HS-27A (cell line): ENCODE data around the gene DPY19L1.
"Not testable (repeated sequence)": the region's sequence is repeated elsewhere in the genome, so short reads cannot be mapped to it uniquely, and the experiment has no call there.

Experiments used
- DNase-seq: peaks from one replicate; pipeline ENCODE4 v3.0.0-alpha.2; 2012; ENCODE audit warnings: low read depth, missing footprints

Gene DPY19L1

DNA sequence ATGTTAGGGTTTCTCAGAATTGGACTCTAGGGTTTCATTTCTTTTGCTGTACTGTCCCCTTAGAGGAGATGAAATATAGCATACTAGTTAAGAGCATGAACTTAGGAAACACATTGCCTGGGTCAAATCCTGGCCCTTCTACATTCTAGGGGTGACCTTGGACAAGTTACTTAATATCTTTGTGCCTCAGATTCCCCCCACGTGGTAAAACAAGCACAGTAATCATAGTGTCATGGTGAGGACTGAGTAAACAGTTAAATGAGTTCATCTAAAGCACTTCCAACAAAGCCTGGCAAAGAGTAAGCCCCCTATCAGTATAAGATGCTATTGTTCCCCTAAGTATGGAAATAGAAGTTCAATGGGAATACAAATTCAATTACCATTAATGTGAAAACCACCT is 5.1 kb downstream of the DPY19L1 start:
- DNase-seq = no peak

DNA sequence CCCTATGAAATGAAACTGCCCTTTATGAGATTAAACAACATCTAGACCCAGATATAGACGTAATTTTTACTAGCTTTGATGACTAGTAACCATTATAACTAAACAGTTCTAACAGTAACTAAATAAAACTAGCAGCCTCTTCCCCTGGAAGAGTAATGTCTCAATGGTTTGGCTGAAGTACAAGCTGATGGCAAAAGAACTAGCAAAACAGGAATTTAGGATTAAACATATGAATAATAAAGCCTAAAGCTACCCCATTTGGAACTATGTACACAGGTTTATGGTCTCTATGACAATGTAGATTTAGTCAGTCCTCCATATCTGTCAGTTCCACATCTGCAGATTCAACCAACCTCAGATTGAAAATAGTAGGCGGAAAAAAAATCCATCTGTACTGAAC is 6.4 kb downstream of the DPY19L1 start:
- no peak for DNase-seq

DNA sequence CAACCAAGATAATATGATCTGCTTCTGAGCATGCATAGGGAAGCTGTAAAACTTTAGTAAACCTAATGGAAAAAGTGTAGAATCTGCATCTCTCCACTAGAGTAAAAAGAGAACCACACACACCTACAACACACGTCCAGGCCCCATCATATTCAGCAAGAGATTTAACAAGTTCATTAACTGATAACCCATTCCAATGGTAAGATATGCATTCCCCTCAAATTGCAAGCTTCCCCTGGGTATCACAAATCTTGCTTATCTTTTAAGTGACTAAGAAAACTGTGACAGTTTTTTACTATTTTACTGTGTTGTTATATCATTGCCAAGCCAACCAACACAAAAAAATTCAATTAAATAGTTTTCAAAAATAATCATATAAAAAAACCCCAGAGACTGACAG is 8.0 kb downstream of the DPY19L1 start:
- DNase-seq = no peak

DNA sequence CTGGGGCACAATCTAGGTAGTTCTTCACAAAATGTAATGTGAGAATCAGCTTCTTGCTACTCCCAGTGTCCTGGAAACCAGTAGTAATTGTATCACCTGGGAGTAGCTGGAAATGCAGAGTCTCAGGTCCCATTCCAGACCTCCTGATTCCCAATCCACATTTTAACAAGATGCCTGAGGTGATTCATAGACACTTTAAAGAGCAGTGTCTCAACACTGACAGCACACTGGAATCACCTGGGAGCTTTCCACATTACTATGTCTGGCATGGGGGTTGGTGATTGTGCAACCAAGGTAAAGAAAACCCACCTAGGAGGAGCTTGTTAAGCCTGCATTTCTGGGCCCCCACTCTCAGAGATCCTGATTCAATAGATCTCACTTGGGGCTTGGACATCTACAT is 11.1 kb downstream of the DPY19L1 start:
- DNase-seq = no peak

DNA sequence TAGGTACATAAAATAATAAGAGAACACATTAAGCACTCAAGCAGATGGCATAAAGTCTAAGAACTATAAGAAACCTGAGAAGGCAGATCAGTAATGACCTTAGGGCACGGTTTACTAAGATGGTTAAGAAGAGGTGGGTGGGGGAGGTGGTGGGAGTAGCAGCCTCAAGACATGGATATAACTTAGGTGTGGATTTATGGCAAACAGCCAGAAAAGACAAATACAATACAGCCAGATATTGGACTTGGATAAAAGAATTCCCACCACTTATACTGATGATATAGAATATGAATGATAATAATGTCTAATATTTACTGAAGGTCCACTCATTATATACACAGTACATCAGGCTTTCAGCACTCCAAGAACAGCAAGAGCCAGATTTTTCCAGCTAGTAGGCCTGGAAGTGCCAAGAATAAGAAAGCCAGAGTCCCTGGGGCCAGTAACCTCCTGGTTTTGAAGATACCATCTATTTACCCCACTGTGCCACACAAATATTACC is 11.9 kb downstream of the DPY19L1 start:
- DNase-seq = no peak

DNA sequence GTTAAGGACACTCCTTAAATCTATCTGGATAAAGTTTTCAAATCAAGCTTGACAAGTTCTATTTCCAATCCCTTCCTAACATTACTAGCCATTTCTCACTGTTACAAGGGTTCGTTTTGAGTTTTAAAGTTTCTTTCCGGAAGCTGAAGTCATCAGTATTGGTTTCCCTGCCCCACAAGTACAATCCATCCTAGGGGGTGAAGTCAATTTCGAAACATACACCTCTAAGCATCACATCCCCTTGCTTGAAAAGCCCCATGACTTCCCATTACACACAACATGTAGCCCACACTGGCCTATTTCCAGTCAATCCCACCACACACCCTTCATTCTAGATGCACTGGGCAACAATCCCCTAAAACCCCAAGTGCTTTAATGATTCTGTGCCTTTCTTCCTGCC is 13.0 kb downstream of the DPY19L1 start:
- no peak for DNase-seq

DNA sequence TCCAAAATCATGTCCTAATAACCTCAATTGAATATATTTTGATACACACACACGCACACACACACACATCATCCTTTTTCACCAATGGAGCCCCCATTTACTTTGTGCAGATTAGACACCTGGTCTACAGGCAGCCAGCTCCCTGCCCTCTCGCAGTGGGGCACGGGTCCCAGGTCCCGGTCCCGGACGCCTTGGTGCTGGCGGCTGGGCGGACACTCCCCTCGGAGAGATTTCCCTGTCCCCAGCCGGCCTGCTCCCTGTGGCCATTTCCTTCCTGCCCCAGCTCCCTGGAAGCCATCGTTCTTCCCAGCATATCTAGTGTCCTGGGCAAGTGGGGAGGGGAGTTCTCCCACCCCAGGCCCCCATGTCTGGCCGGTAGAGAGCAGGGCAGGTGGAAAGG is 14.6 kb downstream of the DPY19L1 start:
- no peak for DNase-seq

DNA sequence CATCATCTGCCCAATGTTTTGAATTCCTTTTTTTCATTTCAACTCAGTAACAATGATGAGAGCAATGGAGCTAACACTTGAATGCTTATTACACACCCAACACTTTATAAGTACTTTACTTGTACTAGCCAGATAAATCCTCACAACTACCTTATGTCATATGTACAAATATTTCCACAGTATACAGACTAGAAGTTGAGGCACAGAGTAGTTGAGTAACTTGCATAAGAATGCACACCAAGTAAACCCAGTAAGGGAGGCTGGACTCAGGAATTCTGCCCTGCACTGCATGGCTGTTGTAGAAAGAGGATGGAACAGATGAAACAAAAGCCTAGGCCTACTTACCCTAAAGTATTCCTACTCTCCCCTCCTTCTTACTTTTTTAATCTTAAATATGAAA is 15.8 kb downstream of the DPY19L1 start:
- no peak for DNase-seq

DNA sequence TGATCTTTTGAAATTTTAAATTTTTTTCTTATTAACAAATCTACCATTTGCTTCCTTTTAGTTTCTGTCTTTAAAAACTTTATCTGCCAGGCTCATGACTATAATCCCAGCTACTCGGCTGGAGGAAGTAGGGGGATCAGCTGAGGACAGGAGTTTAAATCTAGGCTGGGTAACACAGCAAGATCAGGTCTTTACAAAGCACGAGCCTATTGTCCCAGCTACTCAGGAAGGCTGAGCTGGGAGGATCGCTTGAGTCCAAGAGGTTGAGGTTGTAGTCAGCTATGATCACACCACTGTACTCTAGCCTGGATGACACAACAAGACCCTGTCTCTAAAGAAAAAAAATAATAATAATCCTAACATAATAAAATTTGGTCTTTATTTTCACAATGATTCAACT is 17.5 kb downstream of the DPY19L1 start:
- no peak for DNase-seq

DNA sequence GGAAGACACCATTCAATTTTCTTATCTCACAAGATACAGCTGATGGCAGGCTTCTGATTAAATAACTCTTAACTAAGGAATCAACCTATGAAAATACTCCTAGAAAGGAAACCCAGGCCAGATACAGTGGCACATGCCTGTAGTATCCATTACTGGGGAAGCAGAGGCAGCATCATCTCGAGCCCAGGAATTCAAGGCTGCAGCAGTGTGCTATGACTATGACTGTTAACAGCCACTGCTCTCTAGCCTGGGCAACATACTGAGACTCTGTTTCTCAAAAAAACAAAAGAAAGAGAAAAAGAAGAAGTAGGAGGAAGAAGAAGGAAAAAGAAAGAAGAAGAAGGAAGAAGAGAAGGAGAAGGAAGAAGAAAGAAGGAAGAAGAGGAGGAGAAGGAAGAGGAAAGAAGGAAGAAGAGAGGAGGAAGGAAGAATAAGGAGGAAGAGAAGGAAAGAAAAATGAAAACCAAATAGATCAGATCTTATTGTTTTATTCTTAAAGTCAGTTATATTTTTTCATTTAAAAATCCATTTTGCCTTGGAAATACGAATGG is 18.0 kb downstream of the DPY19L1 start:
- no peak for DNase-seq

DNA sequence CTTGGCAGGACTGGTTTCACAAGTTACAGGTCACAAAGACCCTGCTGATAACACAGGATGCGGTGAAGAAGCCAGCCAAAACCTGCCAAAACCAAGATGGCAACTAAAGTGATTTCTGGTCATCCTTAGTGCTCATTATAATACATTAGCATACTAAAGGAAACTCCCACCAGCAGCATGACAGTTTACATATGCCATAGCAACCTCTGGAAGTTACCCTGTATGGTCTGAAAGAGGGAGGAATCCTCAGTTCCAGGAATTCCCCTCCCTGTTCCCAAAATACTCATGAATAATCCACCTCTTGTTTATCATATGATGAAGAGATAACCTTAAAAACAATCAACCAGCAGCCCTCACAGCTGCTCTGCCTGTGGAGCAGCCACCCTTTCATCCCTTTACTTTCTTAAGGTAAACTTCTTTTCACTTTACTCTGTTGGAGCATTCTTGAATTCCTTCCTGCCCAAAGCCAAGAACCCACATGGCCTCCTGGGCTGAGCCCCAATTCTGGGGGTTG is 21.9 kb downstream of the DPY19L1 start:
- DNase-seq = no peak

DNA sequence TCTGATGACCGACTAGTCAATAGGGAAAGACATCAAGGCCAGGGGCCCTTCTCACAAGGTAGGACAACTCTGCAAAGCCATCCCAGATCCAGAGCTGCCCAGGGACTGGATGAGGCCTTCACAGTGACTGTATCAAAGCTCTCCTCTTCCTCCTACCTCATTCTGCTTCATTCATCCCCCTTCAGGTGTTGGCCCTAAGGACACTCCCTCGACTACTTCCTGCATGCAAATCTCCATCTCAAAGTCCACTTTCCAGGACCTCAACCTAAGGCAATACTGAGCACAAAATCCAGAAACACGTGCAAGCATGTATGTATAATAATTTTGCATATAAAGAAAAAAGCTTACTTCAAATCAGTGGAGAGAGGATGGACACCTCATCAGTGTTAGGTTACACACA is 25.1 kb downstream of the DPY19L1 start:
- no peak for DNase-seq

DNA sequence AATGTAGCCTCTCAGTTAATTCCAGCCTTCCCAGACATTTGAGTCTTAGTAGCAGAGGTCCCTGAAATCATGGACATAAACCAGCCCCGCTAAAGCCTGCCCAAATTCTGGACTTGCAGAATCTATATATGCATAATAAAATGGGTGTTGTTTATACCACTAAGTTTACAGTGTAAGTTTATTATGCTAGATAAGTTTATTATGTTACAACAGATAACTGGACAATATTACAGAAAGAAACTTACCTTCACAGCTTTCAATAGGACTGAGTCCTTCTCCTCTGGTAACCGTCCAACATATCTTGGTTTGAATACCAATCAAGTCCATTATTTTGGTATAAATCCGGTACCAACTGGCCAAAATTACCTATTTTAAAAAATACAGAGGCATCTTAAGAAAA is 26.2 kb downstream of the DPY19L1 start:
- no peak for DNase-seq

DNA sequence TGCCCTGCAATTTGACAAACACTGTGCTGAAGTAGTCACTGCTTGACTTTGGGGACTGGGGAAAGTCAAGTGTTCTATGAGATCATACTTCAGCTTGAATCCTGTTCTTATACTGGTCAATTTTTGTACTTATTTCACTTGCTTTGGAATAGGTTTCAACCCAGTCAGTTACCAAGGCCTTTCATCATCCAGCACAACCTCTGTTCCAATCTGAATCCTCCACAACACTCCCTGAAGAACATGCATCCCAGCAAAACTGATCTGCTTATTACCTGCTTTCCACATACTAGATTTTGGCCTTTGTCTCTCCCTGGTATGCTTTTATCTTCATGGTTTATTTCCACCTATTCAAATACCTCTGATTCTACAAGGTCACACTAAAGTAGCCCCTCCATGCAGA is 29.5 kb downstream of the DPY19L1 start:
- DNase-seq = no peak

DNA sequence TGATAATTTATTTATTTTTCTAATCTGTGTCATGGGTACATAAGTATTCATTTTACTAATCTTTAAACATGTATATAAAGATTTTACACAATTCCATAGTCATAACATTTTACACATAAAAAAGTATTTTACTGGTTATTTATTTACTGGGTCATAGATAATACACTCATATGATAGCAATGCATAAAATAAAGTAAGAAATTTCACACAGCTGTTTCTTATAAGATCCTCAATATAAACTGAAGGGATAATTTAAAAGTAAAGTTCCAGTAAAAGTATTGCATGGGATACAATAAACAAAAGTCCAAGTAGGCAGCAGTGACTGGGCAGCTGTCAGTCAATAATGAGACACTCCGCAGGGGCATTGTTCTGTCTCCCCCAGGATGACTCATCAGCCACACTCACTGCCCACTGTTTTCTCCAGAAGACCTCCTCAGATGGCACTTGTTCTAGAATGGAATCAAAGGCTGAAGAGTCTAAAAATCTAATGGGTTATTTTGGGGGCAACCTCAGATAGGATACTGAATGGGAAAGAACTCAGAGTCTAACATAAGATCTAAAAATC is 32.7 kb downstream of the DPY19L1 start:
- DNase-seq = no peak

DNA sequence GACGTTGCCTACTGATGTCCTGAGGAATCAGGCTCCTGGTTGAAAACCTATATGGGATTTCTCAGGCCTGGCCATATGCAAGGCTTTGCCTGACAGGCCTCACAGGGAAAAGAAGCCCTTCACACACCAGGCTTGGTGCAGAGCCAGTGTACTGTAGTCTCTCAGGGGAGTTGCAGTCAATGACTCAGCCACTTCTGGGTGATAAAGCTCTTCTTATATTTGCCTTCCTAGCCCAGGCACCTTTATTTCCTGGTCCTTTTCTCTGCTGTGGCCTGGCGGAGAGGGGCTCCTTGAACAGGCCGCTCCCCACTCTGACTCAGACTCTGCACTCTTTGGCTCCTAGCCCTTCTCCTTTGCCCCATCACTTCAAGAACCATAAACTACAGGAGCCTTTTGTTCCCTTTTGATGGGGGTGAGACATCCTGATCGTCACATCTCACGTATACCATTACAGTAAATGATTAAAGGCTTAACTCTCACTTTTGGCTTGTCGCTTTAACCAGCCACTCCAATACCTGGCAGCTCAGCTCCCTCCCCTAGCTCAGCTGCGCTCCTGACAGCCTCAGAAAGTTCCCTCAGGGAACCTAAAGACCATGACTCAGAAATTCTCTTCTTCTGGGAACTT is 33.5 kb downstream of the DPY19L1 start:
- peak; percentile 52 for DNase-seq

DNA sequence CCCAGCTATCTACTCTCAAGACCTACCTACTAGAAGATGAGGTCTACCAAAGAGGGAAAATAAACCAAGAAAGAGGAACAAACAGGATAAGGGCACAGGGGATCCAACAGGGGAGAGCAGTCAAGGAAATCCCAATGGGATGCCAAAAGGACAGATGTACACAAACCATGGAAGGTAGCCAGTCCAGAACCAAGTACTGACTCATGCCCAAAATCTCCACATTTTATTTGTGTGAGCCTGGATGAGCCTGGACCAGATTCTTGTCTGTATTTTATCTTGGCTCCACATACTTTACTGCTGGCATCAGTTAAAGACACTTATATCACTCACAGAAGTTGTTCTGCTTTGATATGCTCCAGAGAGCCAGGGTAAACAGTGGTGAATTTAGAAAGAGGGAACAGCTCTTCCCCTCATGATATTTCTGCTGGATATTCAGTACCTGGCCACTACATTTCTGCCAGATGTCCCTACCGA is 34.1 kb downstream of the DPY19L1 start:
- peak; percentile 22 for DNase-seq

DNA sequence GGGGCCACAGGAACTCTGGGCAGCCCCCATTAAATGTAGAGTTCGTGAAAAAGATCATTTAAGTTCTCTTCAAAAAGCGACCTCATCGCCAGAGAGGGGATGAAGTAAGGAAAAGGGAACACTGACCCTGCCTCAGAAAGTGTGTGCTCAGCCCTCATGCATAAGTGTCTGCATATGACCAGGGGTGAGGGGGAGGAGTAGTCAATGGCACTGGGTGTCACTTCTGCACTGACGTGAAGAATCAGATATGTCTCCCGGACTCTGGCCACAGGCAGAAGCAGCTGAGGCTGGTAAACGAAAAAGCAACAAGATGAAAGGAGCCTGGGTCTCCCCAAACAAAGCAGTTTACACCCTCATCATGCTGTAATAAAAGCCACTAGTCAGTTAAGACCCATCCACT is 39.0 kb downstream of the DPY19L1 start:
- not testable (repeated sequence) for DNase-seq

DNA sequence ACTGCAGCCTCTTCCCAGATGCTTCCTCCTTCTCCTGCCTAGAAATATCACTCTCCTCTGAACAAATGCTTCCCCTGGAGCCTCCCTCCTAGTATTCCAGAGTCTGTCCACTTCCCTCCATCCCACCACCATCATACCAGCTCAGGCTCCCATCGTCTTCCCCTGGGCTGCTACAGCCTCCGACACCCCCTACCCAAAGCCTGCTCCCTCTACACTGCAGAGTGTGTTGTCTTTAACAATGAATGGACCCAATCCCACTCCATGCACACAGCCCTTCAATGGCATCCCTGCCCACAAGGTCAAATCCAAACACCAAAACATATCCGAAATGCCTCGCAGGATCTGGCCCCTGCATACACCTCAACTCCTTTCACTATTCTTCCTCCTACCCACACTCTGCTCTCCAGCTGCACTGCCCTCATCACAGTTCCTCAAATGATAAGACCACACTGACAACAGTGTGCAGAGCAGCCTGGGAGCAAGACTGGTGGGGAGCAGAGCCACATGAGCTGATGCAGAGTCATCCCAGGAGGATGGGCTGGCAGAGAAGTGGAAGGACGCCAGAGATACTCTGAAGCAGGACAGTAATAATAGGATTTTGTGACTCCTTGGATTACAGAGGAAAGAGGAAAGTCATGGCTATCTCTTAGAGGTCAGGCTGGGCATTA is 40.7 kb downstream of the DPY19L1 start:
- DNase-seq = not testable (repeated sequence)

DNA sequence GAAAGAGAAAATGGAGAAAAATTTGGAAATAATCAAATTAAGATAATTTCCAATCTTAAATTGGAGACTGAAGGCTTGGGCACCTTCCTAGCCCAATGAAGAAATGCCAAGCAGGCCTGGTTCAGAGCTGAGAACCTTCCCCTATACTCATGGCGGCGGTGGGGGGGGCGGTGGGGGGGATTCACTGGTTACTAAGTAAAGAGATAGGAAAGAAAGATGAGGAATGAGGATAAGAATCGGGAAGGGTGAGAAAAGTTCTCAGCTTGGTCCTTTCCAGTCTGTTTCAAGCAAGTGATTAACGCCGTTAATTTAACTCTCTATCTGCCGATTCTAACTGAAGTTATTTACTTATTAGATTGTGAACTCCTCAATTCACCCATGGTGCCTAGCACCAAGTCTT is 41.5 kb downstream of the DPY19L1 start:
- no peak for DNase-seq

DNA sequence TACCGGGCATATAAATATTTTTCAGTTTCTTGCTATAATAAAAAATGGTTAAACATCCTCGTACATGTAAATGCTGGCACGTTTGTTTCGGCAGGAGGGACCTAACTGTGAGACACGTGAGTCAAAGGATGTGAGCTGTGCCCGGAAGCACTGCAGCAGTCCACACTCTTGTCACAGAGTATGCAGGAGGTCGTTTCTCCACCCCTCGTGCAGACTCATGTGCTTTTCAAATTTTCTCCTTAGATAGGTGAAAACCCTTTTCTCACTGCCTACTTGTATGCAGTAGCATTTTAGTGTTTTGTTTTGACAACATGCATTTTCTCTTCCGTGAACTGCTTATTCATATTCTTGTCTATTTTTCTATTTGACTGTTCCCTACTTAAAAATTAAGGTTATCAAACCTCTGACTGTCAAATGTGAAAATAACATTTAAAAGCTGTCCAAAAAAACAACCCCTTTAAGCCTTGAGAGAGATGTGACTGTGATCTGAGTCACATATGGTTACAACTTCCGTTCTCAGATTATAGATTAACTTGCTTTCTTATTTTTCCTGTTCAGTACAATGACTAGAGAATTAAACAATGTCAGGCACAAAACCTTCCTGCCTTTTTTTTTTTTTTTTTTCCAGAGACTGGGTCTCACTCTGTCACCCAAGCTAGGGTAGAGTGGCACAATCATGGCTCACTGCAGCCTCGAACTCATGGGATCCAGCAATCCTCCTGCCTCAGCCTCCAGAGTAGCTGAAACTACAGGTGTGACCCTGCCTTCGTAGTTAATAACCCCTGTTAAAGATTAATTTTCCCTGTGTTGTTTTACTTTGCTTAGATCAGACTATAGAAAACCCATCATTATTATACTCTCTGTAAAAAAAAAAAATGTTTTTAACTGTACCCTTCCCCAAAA is 45.1 kb downstream of the DPY19L1 start:
- DNase-seq = no peak
